ENCODE measurements around the gene MACIR. TPM values are rescaled to one million over a fixed set of nuclear protein-coding genes. Genes with fewer than 3 reads are reported as not detected.

Gene MACIR
- total and polyA plus RNA-seq, 2 donors (not counting 3 experiments of a cell fraction or from before 2014, with no cell fraction given), result 4.0 to 9.3 TPM

DNA sequence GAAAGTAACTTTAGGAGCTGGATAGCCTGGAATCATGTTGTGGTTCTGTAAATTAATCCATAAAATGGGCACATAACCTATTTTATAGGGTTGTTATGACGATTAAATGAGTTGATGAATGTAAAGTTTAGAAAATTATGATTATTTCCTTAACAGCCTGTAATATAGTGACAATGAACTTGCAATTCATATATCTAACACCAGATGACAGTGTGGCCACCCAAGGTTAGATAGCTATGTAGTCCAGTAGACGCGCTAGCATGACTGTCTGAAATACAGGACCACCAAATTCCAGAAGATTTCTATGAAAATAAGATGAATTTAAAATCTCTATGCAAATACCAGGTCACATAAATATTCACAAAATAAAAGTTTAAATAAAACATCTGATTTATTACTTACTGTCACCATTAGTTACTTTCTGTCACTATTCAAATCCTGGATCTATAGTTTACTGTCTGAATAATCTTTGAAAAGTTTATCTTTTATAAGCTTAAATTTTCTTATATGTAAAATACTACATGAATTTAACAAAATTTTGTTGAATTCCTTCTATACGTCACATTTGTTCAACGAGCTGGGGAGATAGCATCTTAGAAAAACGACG is 26.1 kb upstream of the MACIR start:
- Histone ChIP-seq H2AFZ (ENCODE audit: low read depth, low read length) (no peak overlapping the region), H3K9me1 (replicated peaks; ENCODE audit: control insufficient read depth, extremely low read depth, insufficient read depth, low read length) (no peaks in the 10 kb centered on the region), H3K27ac (ENCODE audit: insufficient read depth, low read depth, low read length) (no peak overlapping the region), H3K27me3 (ENCODE audit: control insufficient read depth in 2 of 2, insufficient read depth in 2 of 2, low read length in 2 of 2) (no peaks in the 10 kb centered on the region), H3K36me3 (ENCODE audit: control insufficient read depth in 2 of 2, extremely low read depth in 1 of 2, insufficient read depth in 2 of 2, low read length in 2 of 2) (no peaks in the 10 kb centered on the region), H3K79me2 (ENCODE audit: control insufficient read depth, insufficient read depth, low read length) (no peaks in the 10 kb centered on the region), H3K9me3 (replicated peaks; ENCODE audit: control insufficient read depth, insufficient read depth, low read length) (no peaks in the 10 kb centered on the region), H4K20me1 (replicated peaks; ENCODE audit: control insufficient read depth, extremely low read depth, insufficient read depth, low read length) (no peaks in the 10 kb centered on the region), H3K9ac (replicated peaks; ENCODE audit: extremely low read depth, insufficient read depth, low read length) (no peak overlapping the region), H3K4me2 (ENCODE audit: insufficient read depth, low read length) (no peak overlapping the region), H3K4me1 (ENCODE audit: control insufficient read depth, extremely low read depth, insufficient read depth, low read length) (no peaks in the 10 kb centered on the region), H3K4me3 (replicated peaks in 1 of 3; ENCODE audit: insufficient read depth in 1 of 3, low read depth in 1 of 3, low read length in 3 of 3) (no peak overlapping the region)
- intact Hi-C loops (cut with micrococcal nuclease) (loop anchor here (1.0 to 2.0 kb wide), 3 partner anchors 26 to 946 kb away; partner anchors contain the start of gene MACIR), dilution Hi-C loops (cut with MboI; ENCODE audit: extremely low pct_ligation_motif_present, low sequenced_read_pairs) (no loop called here)
- BruUV-seq (replicated peaks), result no TSS peak
- CTCF ChIA-PET, result interaction anchor here (0.6 to 4.2 kb wide), 23 partner anchors 9 to 946 kb away, joined by 3 to 248 read pairs (median 4); partner anchors contain the start of gene MACIR
- DNase-seq (ENCODE audit: low read depth, low spot score) (peak; percentile 62), FAIRE-seq (peak; percentile 47)
- POLR2A ChIA-PET, result no interaction called here
- TF ChIP-seq EZH2 (IDR thresholded peaks at IDR 0.05; ENCODE audit: borderline replicate concordance, low read depth, low read length, severe bottlenecking), result no peak
- TF ChIP-seq, protein P1, sequence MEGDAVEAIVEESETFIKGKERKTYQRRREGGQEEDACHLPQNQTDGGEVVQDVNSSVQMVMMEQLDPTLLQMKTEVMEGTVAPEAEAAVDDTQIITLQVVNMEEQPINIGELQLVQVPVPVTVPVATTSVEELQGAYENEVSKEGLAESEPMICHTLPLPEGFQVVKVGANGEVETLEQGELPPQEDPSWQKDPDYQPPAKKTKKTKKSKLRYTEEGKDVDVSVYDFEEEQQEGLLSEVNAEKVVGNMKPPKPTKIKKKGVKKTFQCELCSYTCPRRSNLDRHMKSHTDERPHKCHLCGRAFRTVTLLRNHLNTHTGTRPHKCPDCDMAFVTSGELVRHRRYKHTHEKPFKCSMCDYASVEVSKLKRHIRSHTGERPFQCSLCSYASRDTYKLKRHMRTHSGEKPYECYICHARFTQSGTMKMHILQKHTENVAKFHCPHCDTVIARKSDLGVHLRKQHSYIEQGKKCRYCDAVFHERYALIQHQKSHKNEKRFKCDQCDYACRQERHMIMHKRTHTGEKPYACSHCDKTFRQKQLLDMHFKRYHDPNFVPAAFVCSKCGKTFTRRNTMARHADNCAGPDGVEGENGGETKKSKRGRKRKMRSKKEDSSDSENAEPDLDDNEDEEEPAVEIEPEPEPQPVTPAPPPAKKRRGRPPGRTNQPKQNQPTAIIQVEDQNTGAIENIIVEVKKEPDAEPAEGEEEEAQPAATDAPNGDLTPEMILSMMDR (IDR thresholded peaks at IDR 0.05; ENCODE audit: extremely low read depth in 1 of 2, insufficient read depth in 1 of 2, low read depth in 1 of 2, low read length in 2 of 2), result peak; percentile 57 to 68
- TF ChIP-seq FOS (IDR thresholded peaks at IDR 0.05; ENCODE audit: borderline replicate concordance, insufficient read depth, low read length), result no peak
- no peak for TF ChIP-seq GATA2 (IDR thresholded peaks at IDR 0.05; ENCODE audit: insufficient read depth, insufficient read length, low read depth, low read length)
